ENCODE data around the gene NOS1AP. TPM values are rescaled to one million over a fixed set of nuclear protein-coding genes. Genes with fewer than 3 reads are reported as not detected.

The NOS1AP gene
- polyA plus RNA-seq, 3 donors, result 0.12 TPM; not detected in 2

DNA sequence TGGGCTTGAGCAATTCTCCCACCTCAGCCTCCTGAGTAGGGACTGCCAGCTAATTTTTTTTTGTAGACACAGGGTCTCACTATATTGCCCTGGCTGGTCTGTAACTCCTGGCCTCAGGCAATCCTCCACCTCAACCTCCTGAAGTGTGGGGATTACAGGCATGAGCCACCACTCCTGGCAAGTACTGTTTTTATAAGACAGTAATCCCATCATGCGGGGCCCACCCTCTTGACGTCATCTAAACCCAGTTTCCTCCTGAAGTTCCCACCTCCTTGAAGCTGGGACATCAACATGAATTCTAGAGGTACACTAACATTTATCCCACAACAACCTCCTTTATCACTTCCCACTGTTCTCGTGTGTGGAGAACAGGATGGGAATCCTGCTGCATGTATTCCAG is 202.5 kb downstream of the NOS1AP start:
- TF ChIP-seq, protein P1, sequence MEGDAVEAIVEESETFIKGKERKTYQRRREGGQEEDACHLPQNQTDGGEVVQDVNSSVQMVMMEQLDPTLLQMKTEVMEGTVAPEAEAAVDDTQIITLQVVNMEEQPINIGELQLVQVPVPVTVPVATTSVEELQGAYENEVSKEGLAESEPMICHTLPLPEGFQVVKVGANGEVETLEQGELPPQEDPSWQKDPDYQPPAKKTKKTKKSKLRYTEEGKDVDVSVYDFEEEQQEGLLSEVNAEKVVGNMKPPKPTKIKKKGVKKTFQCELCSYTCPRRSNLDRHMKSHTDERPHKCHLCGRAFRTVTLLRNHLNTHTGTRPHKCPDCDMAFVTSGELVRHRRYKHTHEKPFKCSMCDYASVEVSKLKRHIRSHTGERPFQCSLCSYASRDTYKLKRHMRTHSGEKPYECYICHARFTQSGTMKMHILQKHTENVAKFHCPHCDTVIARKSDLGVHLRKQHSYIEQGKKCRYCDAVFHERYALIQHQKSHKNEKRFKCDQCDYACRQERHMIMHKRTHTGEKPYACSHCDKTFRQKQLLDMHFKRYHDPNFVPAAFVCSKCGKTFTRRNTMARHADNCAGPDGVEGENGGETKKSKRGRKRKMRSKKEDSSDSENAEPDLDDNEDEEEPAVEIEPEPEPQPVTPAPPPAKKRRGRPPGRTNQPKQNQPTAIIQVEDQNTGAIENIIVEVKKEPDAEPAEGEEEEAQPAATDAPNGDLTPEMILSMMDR (IDR thresholded peaks at IDR 0.05), result no peak

DNA sequence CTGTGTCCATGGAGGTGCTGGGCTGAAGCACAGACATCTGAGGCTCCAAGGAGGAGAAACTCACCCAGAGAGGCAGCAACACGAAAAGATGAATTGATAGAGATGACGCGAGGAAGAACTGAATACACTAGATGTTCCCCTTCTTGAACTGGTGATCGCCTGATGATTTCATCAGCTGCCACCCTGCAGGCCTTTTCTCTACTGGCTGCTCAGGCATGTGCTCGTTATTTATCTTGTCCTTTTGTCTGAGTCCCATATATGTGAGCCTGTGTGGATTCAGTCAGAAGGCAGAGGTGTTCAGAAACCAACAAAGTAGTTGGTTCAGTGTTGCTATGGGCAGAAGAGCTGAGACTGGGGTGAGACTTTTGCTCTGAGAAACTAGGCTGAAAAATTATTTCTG is 202.9 kb downstream of the NOS1AP start:
- Mint-ChIP-seq H3K4me3 (no peak overlapping the region), H3K27ac (no peak overlapping the region), H3K9me3 (no peaks in the 10 kb centered on the region), H3K4me1 (peaks cover 21% of the 10 kb centered on the region), H3K36me3 (no peaks in the 10 kb centered on the region), H3K27me3 (ENCODE audit: low read depth in 3 of 3) (peaks cover 0 to 3% (median 0%) of the 10 kb centered on the region in 3 donors)
- Histone ChIP-seq H3K4me2 (replicated peaks; ENCODE audit: extremely low read depth, low read length, poor library complexity, severe bottlenecking) (no peak overlapping the region), H3K9me3 (replicated peaks in 1 of 2; ENCODE audit: control insufficient read depth in 1 of 2, insufficient read depth in 1 of 2, low read length in 2 of 2) (no peaks in the 10 kb centered on the region), H3K79me2 (ENCODE audit: insufficient read depth, low read length) (no peaks in the 10 kb centered on the region), H2AFZ (ENCODE audit: insufficient read depth, low read depth, low read length, poor library complexity, severe bottlenecking) (no peak overlapping the region), H3K36me3 (replicated peaks in 1 of 2; ENCODE audit: control insufficient read depth in 1 of 2, insufficient read depth in 2 of 2, low read length in 2 of 2) (no peaks in the 10 kb centered on the region), H3K4me1 (ENCODE audit: control insufficient read depth in 1 of 2, insufficient read depth in 2 of 2, low read length in 2 of 2) (peaks cover 0 to 6% of the 10 kb centered on the region in 2 donors), H4K20me1 (ENCODE audit: insufficient read depth, low read length) (no peaks in the 10 kb centered on the region), H3K27me3 (ENCODE audit: control insufficient read depth in 2 of 2, insufficient read depth in 2 of 2, low read length in 2 of 2) (no peaks in the 10 kb centered on the region), H3K27ac (ENCODE audit: low read depth in 1 of 2, low read length in 2 of 2) (no peak overlapping the region), H3K9ac (ENCODE audit: insufficient read depth, low read length, poor library complexity, severe bottlenecking) (no peak overlapping the region), H3K4me3 (replicated peaks in 1 of 3; ENCODE audit: low read depth in 2 of 3, low read length in 3 of 3) (no peak overlapping the region)
- DNase-seq, result no peak
- intact Hi-C loops (cut with micrococcal nuclease), result no loop called here
- TF ChIP-seq, protein P1 (IDR thresholded peaks at IDR 0.05), result no peak
- WGBS (ENCODE audit: insufficient coverage), result 72% methylated on average over 5 of the region's 5 CpGs

More for the DNA sequence above, 202.5 kb downstream of the NOS1AP start:
- H4K20me1 ChIP-seq (ENCODE audit: insufficient read depth, low read length), result no peaks in the 10 kb centered on the region
- H2AFZ ChIP-seq (ENCODE audit: insufficient read depth, low read depth, low read length, poor library complexity, severe bottlenecking), result no peak overlapping the region
- H3K4me2 ChIP-seq (replicated peaks; ENCODE audit: extremely low read depth, low read length, poor library complexity, severe bottlenecking), result no peak overlapping the region
- no peaks in the 10 kb centered on the region for H3K9me3 Mint-ChIP-seq
- no peak for DNase-seq
- H3K9me3 ChIP-seq (replicated peaks in 1 of 2; ENCODE audit: control insufficient read depth in 1 of 2, insufficient read depth in 1 of 2, low read length in 2 of 2), result no peaks in the 10 kb centered on the region
- no peak overlapping the region for H3K4me3 Mint-ChIP-seq
- H3K4me1 Mint-ChIP-seq, result peaks cover 21% of the 10 kb centered on the region
- peaks cover 0 to 6% of the 10 kb centered on the region in 2 donors for H3K4me1 ChIP-seq (ENCODE audit: control insufficient read depth in 1 of 2, insufficient read depth in 2 of 2, low read length in 2 of 2)
- H3K9ac ChIP-seq (ENCODE audit: insufficient read depth, low read length, poor library complexity, severe bottlenecking), result no peak overlapping the region
- peaks cover 0 to 3% (median 0%) of the 10 kb centered on the region in 3 donors for H3K27me3 Mint-ChIP-seq (ENCODE audit: low read depth in 3 of 3)
- no peak overlapping the region for H3K27ac ChIP-seq (ENCODE audit: low read depth in 1 of 2, low read length in 2 of 2)
- 100% methylated on average over 2 of the region's 3 CpGs for WGBS (ENCODE audit: insufficient coverage)
- no peaks in the 10 kb centered on the region for H3K36me3 Mint-ChIP-seq
- H3K27me3 ChIP-seq (ENCODE audit: control insufficient read depth in 2 of 2, insufficient read depth in 2 of 2, low read length in 2 of 2), result no peaks in the 10 kb centered on the region
- no peaks in the 10 kb centered on the region for H3K36me3 ChIP-seq (replicated peaks in 1 of 2; ENCODE audit: control insufficient read depth in 1 of 2, insufficient read depth in 2 of 2, low read length in 2 of 2)
- H3K27ac Mint-ChIP-seq, result peak overlapping the region in 1 of 7 donors; percentile 73
- no peaks in the 10 kb centered on the region for H3K79me2 ChIP-seq (ENCODE audit: insufficient read depth, low read length)
- H3K4me3 ChIP-seq (replicated peaks in 1 of 3; ENCODE audit: low read depth in 2 of 3, low read length in 3 of 3), result no peak overlapping the region
- intact Hi-C loops (cut with micrococcal nuclease), result no loop called here
